NCI-H526 treated with DMSO at 0.1 percent for 48 hours (cell line): ENCODE data around the gene CEP112.

Experiments used
- DNase-seq: peaks from one replicate; lab custom pipeline; 2025; lab: John Stamatoyannopoulos, UW

The CEP112 gene

GRCh38 chr17:65637786-65638185, 554.1 kb downstream of the CEP112 start:
- no peak for DNase-seq

GRCh38 chr17:65634533-65634932, 557.4 kb downstream of the CEP112 start:
- no peak for DNase-seq

GRCh38 chr17:65633988-65634387, 557.9 kb downstream of the CEP112 start:
- DNase-seq: no peak

GRCh38 chr17:65633146-65633881, 558.6 kb downstream of the CEP112 start:
- no peak for DNase-seq

GRCh38 chr17:65630502-65630901, 561.4 kb downstream of the CEP112 start:
- no peak for DNase-seq

- no peak for DNase-seq
These were observed 562.7 kb downstream of the CEP112 start for GRCh38 chr17:65629234-65629690.

- no peak for DNase-seq
These were observed 563.3 kb downstream of the CEP112 start for GRCh38 chr17:65628644-65629036.

GRCh38 chr17:65627891-65628643, 563.9 kb downstream of the CEP112 start:
- DNase-seq: no peak

GRCh38 chr17:65627108-65627507, 564.8 kb downstream of the CEP112 start:
- no peak for DNase-seq

- DNase-seq: no peak
These were observed 565.5 kb downstream of the CEP112 start for GRCh38 chr17:65626451-65626850.

GRCh38 chr17:65618516-65618915, 573.4 kb downstream of the CEP112 start:
- no peak for DNase-seq

GRCh38 chr17:65617496-65617895, 574.4 kb downstream of the CEP112 start:
- DNase-seq: no peak

- DNase-seq: no peak
These were observed 582.2 kb downstream of the CEP112 start for GRCh38 chr17:65609749-65610148.

- no peak for DNase-seq
These were observed 582.6 kb downstream of the CEP112 start for GRCh38 chr17:65609286-65609685.

GRCh38 chr17:65604070-65604469, 587.9 kb downstream of the CEP112 start:
- no peak for DNase-seq

- no peak for DNase-seq
These were observed 590.1 kb downstream of the CEP112 start for GRCh38 chr17:65601881-65602280.

GRCh38 chr17:65601145-65601544, 590.8 kb downstream of the CEP112 start:
- DNase-seq: no peak

GRCh38 chr17:65600518-65600917, 591.4 kb downstream of the CEP112 start:
- no peak for DNase-seq

- DNase-seq: no peak
These were observed 592.3 kb downstream of the CEP112 start for GRCh38 chr17:65599650-65600049.

GRCh38 chr17:65598746-65599145, 593.2 kb downstream of the CEP112 start:
- no peak for DNase-seq

GRCh38 chr17:65595071-65595656, 596.8 kb downstream of the CEP112 start:
- DNase-seq: no peak

- DNase-seq: no peak
These were observed 597.8 kb downstream of the CEP112 start for GRCh38 chr17:65593855-65594845.
